HS-27A (cell line): ENCODE results near the gene BABAM2.
"Not testable (repeated sequence)": the region's sequence is repeated elsewhere in the genome, so short reads cannot be mapped to it uniquely, and the experiment has no call there.

Experiments
- DNase-seq: peaks from one replicate; pipeline ENCODE4 v3.0.0-alpha.2; 2012; ENCODE audit warnings: low read depth, missing footprints

BABAM2 gene

DNA sequence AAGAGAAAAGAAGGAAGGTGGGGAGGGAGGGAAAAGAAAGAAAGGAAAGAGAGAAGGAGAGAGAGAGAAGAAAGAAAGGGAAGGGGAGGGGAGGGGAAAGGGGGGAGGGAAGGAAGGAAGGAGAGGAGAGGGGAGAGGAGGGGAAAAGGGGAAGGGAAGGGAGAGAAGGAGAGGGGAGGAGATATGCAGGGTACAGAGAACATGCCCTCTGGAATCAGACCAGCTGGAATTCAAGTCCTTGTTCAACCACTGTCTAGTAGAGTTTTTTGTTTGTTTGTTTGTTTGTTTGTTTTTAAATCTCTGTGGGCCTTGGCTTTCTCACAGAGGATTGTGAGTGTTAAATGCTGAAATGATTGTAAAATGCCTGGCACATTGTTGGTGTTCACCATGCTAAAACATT, 424.4 kb downstream of the BABAM2 start:
- DNase-seq = no peak

DNA sequence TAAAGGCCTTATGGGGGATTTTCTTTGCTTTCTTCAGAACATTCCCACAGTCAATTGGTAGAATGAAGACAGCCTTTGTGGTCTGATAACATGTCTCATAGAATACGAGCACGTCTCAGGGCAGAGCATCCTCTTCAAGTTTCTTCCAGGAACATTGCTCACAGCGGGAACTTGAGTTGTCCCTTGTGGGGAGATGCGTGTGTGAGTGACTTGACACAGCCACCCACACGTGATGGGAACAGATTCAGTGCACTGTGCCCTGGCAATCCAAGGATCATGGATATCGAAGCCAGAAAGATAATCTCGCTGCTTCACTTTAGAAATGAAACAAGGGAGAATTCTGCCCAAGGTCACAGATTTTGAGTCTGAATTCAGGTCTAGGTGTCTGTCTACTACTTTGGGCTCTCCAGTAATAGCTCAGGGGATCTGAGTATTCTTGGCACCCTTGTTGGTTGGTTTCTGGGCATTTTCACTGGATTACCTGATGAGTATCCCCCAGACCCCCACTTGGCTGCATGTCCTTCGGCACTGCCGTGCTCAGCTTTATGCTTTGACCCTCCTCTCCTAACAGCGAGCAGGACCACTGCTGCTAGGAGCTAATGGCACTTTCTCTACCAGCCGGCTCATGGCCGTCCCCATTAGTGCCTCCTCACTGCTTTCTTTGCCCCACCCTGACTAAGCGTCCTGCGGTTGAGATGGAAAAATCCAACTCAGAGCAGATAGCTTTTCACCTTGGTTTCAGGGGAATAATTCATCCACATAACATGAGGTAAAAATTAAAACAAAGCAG, 426.2 kb downstream of the BABAM2 start:
- no peak for DNase-seq

DNA sequence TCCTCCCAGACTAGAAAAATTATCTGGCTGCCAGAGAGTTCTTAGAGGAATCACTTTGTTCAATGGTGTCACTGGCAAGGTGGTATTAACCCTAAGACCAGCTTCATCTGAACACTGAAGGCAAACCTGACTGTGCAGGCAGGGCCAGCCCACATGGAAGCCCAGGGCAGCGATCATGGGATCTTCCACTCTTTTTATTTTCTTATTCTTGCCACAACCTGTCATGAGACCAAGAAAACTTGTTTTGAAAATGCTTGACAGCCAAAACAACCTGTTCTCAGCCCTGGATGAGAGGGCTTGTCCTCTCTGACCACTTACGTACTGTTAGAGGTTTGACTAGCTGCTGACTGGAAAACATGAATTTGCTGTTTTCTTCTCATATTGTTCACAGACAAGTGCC, 426.9 kb downstream of the BABAM2 start:
- DNase-seq = no peak

DNA sequence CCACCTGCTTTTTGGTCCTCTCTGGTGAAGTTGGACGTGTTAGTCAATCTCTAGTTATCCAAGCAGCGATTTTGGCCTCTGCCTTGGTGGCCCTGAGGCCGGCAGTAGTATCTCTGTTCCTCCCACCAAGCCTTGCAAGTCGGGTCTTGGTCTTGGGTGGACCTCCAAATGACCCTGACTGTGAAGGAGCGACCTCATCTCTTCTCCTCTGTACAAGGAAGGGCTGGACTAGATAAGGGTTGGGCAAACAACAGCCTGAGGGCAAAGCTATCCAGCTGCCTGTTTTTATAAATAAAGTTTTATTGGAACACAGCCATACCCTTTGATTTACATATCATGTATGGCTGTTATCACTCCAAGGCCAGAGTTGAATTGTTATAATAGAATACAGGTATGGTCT, 427.5 kb downstream of the BABAM2 start:
- DNase-seq = no peak

DNA sequence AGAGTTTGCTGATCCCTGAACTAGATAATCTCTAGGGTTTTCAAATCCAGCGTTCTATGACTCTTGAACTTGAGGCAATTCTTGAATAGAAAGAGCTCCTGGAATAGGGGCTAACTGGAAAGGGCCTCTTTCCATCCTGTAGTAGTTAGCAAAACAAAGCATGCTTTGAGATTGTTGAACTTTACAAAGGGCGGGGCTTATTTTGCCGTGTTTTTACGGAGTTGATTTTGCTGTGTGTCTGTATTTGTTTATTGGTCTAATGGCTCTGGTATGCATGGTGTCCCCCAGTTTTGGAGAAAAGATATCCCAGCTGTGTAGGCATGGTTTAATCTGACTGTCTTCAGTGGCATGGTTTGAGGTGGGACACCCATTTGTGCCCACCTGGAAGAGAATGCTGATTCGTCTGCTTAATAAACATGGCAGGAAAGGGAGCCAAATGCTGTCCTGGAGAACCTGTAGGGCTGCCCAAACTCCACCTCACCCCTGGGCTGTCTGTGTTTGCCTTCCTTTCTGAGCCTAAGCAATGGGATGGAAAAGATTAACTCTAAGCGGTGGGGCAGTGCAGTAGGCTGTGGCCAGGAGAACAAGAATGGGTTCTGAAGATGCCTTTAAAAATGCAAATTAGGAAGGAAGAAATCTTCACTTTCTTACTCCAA, 428.1 kb downstream of the BABAM2 start:
- DNase-seq = no peak

DNA sequence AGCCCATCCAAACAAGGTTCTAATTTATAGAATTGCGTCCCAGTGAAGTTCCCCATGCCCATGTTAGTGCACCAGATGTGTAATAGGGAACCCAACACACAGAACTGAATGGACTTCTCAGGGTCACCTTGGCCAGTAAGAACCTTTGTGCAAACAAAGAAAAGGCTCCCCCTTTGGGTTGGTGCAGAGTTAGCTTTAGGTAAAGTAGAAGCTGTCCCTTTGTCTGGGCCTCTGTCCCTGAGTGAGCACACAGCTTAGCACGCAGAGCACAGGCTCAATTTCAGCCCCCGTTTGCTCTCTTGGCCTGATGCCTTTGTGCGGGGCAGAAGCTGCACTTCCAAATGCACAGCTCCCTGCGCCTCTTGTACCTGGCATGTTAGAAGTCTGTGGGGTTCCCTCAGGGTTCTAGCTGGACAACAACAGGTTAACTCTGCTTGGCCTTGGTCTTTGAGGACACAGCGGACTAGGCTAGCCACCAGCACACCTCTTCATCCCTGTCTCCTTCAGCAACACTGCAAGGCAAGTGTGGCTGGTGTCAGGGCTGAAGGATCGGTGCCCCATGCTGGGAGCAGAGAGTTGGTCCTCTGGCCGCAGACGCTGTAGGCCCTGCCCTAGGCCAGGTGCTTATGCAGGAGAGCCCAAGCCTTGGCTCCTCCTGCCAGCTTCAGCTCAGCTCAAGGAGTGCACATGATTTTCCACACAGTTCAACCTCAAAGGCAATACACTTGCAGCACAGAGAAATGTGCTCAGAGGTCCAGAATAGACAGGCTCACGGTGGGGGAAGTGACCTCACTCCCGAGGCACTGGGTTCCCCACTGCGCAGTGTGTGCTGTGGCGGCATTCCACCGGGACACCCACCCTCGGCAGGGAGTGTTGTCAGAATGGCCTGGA, 428.8 kb downstream of the BABAM2 start:
- no peak for DNase-seq

DNA sequence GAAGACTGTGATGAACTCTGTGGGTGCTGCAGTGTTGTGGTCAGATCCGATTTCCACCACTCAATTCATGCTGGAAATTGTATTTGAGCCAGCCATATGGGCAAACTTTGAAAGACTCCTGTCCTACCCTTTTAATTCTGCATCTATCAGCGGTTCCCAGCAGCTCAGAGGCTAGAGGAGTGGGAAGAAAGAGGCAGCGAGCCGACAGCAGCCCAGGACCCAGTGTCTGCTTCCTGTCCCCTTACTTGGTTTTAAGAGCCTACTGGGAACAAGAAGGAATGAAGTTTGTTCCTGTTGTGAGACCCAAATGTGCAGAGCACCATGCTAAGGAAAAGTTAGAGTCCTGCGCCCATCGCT, 429.5 kb downstream of the BABAM2 start:
- no peak for DNase-seq

DNA sequence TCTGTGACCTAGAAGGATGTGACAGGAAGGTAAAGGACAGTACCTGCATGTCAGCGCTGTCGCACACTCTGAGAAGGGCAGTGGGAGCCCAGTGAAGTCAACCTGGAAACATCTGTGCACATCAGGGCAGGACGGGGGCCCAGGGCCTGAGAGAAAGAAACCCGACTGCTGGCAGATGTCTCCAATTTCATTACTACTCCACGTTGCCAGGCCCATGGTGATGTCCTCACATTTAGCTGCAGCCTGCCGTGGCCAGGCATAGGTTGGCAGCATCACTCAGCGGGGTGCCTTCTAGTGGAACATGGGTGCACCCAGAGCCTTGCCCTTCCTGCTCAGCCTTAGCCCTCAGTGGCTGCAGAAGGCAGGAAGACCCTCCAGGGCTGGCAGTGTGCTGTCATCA, 429.8 kb downstream of the BABAM2 start:
- no peak for DNase-seq

DNA sequence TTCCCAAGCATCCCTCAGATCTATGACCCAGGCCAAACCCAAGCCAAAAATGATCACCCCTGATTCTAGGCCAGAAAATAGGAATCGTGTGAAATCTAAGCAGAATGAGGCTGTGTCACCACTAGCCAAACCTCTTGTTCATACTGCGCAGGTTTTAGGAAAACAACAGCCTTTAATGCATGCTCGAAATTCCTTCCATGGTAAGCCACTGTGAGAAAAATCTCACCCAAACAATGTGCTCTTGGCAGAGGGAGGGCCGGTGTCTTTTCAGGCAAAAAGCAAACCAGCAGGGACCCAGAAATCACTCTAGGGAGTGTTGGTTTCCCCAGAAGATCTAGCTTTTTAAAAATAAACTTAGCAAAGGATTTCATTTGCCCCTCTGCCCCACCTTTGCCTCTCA, 430.9 kb downstream of the BABAM2 start:
- DNase-seq = no peak

DNA sequence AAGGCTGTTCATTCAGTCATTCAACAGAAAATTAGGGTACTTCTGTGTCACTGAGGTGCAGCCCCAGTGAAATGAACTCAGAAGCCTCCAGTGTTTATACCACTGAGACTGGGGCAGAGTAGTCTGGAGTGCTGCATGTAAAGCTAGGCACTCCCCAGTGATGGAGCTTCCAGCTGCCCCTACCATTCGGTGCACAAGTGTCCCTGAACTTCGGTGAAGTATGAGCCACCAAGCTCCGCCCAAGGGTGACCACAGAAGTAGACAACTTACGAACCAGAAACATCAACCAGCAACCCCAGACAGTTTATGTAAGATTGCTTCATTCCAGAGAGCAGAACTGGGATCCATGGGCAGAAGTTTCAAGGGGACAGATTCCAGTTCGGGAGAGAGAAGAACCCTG, 431.5 kb downstream of the BABAM2 start:
- no peak for DNase-seq

DNA sequence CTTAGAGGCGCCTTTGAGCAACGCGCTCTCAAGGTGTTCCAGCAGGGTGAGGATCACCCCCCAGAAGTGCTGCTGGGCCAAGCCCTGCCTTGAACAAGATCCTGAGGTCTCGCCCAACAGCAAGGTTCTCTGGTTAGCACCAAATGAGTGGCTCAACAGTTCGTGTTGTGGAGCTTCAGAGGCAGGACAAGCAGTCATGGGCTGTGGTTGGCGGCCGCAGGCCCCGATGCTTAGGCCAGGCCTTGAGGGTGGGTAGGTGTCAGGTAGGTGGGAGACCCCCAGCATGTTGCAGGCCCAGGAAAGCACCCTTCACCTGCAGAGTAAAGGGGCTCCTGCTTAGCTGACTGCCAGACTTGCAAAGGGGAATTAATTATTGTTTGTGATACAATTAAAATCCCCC, 431.9 kb downstream of the BABAM2 start:
- DNase-seq = no peak

DNA sequence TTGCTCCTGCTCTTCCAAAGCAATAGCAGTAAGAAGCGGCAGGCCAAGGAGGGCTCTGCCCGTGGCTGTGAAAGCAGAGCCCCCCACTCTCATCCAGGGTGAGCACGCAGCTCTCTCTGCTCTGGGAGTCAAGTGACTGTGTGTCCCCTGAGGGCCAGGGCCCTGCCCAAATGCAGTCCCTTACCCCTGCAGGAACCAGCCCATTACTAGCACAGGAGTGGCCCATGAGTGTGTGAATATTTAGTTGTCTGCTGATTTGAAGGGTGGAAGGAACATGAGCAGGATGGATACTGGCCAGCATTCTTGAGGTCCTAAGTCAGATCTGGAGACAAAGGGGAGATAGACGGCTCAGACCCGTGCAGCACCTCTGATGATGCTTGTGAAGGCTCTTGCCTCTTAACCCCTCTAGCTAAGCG, 432.5 kb downstream of the BABAM2 start:
- DNase-seq = no peak

DNA sequence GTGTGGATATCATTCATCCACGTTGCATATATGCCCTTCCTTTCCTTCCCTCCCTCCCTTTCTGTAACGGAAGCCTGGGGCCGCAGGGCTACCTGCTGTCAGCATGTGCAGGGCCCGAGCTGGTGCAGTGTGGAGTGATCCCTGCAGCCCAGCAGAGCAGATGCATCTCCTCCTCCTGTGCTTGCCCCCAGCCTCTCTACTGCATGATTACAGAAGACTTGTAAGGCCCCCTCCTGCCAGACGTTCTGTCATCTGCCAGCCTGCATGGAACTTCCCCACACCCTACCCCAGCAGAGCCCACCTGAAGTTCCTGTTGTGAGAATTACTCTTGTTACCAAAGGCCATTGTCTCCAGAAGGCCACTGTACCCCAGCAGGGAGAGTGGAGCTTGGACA, 434.6 kb downstream of the BABAM2 start:
- DNase-seq = no peak

DNA sequence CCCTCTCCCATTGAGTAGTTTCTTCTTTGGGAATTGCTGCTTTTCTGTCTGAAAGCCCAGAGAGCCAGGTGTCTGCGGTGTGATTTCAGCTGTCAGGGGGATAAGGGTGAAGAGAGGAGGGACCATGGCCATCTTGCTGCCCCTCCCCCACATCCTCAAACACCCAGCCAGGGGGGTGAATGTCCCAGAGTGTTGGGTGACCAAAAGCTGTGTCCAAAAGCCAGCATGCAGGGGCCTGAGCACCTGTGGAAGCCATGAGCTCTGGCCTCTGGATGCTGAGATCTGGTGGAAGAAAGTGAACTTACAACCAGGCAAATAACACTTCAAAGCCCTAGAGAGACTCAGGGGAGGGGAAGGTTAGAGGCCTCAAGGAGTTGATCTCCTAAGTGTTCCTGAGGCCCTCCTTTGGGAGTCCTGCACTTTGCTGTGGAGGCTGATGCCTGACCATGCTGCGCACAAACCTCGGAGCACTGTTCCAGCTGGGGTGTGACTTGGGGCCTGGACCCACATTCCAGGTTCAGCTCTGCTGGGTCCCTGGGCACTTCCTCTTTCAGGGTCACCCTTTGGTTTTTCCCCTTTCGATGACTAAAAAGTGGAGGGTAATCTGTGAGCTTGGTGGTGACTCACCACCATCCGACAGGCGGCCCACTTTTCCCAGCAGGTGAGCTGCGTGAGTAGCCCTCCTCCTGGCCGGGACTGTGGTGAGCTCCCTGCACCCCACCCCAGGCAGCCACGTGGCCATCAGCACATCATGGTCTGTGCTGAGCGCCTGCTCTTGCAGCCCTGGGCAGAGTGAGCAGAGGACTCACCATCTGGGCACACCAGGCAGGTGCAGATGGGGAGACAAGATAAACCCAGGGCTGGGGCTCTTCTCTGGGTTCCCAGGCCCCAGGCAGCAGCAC, 435.3 kb downstream of the BABAM2 start:
- DNase-seq = no peak

DNA sequence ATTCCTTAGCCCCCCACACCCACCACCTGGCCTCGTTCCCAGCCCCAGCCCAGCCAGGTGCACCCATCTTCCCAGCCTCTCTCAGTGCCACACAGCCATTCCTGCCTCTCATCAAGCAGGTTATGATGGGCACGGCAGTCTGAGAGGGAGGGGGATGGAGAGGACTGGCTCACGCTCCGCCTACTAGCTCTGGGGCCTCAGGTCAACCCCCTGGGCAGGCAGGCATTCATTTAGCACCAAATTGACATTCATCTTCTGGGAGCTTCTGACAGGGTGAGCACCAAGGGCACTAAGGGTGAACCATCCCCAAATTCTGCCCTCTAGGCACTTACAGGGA, 435.9 kb downstream of the BABAM2 start:
- DNase-seq = no peak

DNA sequence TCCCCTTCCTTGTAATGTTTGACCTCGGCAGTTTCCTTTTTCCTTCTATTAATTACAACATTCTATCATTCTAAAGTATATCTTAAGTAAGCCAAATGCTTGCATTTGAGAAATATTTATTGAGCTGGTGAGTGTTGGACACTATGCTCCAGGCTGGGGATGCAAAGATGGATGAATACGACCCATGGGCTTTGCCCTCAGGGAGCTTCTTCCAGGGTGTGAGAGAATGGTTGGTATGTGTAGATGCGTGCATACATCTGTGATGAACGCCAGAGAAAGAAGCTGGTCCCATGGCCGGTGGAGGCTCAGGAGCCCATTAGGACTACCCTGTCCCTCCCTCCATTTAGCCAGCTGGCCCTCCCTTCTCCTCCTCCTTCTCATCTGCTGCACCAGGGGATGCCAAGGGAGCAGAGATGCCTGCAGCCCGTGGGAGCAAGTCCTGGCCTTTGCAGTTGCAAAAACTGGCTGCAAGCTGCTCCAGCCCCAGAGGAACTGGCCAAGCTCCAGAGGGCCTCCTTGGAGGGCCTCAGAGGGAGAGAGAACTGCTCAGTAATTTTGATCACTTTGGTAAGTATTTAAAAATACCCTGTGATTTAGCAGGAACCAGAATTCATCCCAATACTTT, 436.5 kb downstream of the BABAM2 start:
- DNase-seq = no peak

DNA sequence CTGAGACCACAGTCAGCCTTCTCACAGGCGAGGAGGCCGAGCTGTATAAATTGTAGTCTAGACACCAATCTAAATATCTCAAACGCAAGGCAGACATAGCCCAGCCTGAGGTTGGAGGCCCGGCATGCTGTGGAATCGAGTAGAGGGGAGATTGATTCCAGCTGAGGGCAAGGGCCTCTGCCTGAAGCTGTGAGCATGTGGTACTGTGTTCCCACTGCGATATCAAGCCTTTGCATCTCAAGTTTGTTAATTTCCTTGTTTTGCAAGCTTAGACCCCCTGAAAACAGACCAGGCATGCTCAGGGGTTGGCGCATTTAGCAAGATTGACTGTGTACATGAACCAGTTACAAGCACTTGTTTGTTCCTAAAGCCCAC, 437.0 kb downstream of the BABAM2 start:
- DNase-seq = no peak

DNA sequence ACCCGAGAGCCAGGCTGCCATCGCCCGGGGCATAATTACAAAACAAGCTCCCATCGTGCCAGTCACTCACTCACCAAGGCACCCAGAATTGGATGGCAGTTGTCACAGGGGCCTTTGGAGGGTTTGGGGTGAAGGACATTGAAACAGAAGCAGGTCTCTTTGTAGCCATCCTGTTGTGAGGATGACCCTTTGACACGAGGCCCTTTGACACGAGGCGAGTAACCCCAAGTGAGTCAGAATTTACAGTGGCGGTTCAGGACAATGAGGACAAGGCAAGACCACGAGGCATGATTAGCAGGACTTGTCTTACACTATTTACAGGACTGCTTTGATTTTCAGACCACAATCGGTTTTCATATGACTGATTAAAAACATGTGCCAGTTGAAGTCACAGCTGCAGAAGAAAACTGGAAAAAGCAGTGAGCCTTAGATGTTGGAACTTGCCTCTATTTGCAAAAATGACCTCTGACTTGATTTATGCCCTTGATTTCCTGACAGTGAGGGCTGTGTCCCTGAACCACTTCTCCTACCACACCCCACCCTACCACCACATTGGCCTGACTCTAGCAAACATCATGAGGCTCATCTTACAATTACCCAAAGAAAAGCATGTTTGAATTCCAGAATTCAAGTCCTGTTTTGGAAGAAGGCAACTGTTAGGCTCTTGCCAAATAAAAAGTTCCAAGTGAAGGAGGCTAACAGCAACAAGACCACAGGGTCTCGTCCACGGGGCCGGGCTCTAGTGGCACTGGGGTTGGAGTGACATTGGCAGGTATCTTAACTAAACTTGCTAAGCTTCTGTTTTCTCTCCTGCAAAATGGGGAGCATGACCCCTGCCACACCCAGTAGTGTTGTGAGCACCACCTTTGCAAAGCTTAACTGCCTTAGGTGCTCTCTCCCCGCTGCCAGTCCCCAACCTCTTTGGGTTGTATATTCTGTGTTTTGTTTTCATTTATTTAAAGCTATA, 437.7 kb downstream of the BABAM2 start:
- no peak for DNase-seq

DNA sequence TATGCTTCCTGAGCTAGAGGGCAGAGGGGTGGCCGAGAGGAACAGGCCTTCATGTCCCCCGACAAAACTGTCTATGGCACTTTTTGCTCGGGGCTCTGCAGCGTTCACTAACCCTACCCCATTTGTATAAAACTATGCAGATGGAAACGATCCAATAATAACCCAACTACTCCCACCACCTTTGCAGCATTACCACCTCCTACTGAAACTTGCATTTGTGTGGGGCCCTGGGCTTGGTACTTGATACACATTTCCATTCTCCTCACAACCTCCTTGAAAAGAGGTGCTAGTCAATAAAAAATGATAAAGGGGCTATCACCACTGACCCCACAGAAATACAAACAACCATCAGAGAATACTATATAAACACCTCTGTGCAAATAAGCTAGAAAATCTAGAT, 438.7 kb downstream of the BABAM2 start:
- no peak for DNase-seq

DNA sequence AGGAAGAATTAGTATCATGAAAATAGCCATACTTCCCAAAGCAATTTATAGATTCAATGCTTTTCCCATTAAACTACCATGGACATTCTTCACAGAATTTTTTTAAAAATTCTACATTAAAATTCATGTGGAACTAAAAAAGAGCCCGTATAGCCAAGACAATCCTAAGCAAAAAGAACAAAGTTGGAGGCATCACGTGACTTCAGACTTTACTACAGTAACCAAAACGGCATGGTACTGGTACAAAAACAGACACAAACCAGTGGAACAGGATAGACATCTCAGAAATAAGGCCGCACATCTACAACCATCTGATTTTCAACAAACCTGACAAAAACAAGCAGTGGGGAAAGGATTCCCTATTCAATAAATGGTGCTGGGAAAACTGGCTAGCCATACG, 440.2 kb downstream of the BABAM2 start:
- not testable (repeated sequence) for DNase-seq
